Pancreas (tissue), 10 donors: ENCODE measurements around the gene ZNRF2. TPM values are rescaled to one million over a fixed set of nuclear protein-coding genes. Genes with fewer than 3 reads are reported as not detected.

Experiments
- ATAC-seq, 4 donors: fragments of 200-7000 bp; cut with Tn5 transposase; one replicate each; pipeline versions ENCODE4 v1.8.0 to v1.9.1; 2020; ENCODE audit warnings: mild to moderate bottlenecking in 4 of 4, moderate library complexity in 4 of 4
- DNase-seq, 6 donors: peaks; one replicate each; pipeline ENCODE4 v3.0.0-alpha.2; 2020
- FAIRE-seq: peaks from 2 replicates; lab custom pipeline; 2012; peaks lifted over from hg19 to GRCh38; lab: Jason Lieb, UNC
- H3K27ac ChIP-seq, 4 donors: fragments of 200-600 bp; sonication (generic); 1 replicate in 3 of 4; 2 replicates in 1 of 4; pipeline versions ENCODE4 v1.5.0 to v1.8.0; 2020
- H3K27me3 ChIP-seq, 4 donors: fragments of 200-600 bp; one replicate each; pipeline ENCODE4 v1.8.0; 2021
- H3K36me3 ChIP-seq, 3 donors: fragments of 200-600 bp; sonication (generic) in 1 of 3; one replicate each; pipeline versions ENCODE4 v1.5.0 to v1.8.0; 2020 to 2021
- H3K4me1 ChIP-seq, 3 donors: fragments of 200-600 bp; one replicate each; pipeline ENCODE4 v1.8.0; 2021
- H3K4me3 ChIP-seq, 4 donors: fragments of 200-600 bp; sonication (generic) in 2 of 4; one replicate each; pipeline versions ENCODE4 v1.5.0 to v1.8.0; 2020 to 2021
- H3K9me3 ChIP-seq, 4 donors: fragments of 200-600 bp; one replicate each; pipeline ENCODE4 v1.8.0; 2021
- WGBS, 2 donors: extraction: QIAGEN DNeasy Blood & Tissue Kit; methylation state at CpG; one replicate each; pipeline ENCODE4 v1.1.7; 2013; 5-methylcytosine and 5-hydroxymethylcytosine counted together
- intact Hi-C, 3 donors: fragments of 100-400 bp; cut with DNase I; formaldehyde crosslinking; loops; one replicate each; pipeline versions ENCODE4 v1.11.1 to v1.14.2; 2022
- polyA plus RNA-seq, 2 donors: library from polyadenylated mRNA; stranded (reverse); fragments of 200-250 nt; gene quantifications; one replicate each; pipeline ENCODE4 v1.2.3, GENCODE V29; 2013
- total RNA-seq, 6 donors: library from RNA; stranded (reverse); fragmentation: NEBNext Ultra II Directional in 4 of 6; extraction: Animal tissue kit (Norgen Biotek cat#: 25700) in 4 of 6; gene quantifications; one replicate each; pipeline versions ENCODE4 v1.2.1 to v1.2.4, GENCODE V29; 2021 to 2023
- TF ChIP-seq, protein P1 (sequence below), 4 donors: fragments of 200-600 bp; sonication (generic) in 3 of 4; IDR thresholded peaks; one replicate each; pipeline versions ENCODE4 v1.5.0 to v1.8.0; 2021; ENCODE audit warnings: antibody characterized with exemption in 4 of 4
- donor health status: healthy with polysubstance abuse.
- donor health status: DM: no; HTN: no; CAD: no; lungs with moderate emphysema.
- donor health status: DM: no; HTN: no; CAD: no.
- donor health status: control.
- donor health status: control.
- donor health status: Bipolar disorder and iron deficiency.
- donor health status: DM: yes; HTN: yes; CAD: no.
- donor health status: DM: no; HTN: no; CAD: no.
- donor health status: DM: no; HTN: no; CAD: no.
- donor health status: DM: yes; HTN: yes; CAD: no.

ZNRF2 gene
- total and polyA plus RNA-seq, 8 donors, result 4.9 to 17.1 (median 11.2) TPM

DNA sequence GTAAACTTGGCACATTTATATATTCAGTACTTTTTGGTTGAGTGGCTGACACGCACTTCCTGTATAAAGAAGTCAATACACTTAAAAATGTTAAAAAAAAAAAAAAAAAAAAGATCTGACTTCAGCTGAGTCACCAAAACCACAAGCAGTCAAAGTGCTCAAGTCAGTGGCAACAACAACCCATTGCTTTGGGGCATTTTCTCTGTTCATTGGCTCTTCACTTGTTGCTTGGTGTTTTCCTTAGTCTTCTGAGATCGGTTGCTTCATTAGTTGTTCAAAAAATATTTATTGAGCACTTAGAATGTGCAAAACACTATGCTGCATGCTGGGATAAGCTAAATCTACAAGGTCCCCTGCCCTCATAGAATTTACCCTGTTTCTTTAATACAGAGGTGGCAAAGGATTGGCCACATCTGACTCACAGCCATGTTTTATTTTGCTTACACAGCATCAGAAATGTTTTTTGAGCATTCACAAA is 63.7 kb downstream of the ZNRF2 start:
- FAIRE-seq (no peak), ATAC-seq (peak in 3 of 4 donors; percentile 66 to 82 (median 74)), DNase-seq (no peak)
- TF ChIP-seq, protein P1, sequence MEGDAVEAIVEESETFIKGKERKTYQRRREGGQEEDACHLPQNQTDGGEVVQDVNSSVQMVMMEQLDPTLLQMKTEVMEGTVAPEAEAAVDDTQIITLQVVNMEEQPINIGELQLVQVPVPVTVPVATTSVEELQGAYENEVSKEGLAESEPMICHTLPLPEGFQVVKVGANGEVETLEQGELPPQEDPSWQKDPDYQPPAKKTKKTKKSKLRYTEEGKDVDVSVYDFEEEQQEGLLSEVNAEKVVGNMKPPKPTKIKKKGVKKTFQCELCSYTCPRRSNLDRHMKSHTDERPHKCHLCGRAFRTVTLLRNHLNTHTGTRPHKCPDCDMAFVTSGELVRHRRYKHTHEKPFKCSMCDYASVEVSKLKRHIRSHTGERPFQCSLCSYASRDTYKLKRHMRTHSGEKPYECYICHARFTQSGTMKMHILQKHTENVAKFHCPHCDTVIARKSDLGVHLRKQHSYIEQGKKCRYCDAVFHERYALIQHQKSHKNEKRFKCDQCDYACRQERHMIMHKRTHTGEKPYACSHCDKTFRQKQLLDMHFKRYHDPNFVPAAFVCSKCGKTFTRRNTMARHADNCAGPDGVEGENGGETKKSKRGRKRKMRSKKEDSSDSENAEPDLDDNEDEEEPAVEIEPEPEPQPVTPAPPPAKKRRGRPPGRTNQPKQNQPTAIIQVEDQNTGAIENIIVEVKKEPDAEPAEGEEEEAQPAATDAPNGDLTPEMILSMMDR (IDR thresholded peaks at IDR 0.05), result no peak
- Histone ChIP-seq H3K4me1 (peaks cover 3 to 40% (median 15%) of the 10 kb centered on the region in 3 donors), H3K27me3 (no peaks in the 10 kb centered on the region), H3K4me3 (no peak overlapping the region), H3K9me3 (no peaks in the 10 kb centered on the region), H3K36me3 (no peaks in the 10 kb centered on the region), H3K27ac (peak overlapping the region in 1 of 4 donors; percentile 7)
- 78 to 84% methylated on average over 2 of the region's 2 CpGs for WGBS, 2 donors
- intact Hi-C loops, result no loop called here

DNA sequence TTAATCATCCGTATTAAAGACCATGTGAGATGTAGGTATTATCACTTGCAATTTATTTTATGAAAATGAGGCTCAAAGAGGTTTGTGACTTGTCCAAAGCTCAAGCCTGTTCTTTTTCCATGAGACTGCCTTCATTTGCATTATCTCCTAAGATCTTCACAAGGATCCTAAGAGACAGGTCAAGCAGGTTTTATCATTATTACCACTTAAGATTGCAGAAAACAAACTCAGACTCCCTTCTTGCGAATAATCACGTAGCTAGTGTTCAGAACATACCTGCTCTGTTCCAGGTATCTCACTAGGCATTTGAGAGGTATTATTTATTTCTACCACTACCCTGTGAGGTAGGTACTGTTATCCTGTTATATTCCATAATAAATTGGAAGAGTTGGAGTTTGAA is 64.8 kb downstream of the ZNRF2 start:
- intact Hi-C loops, result no loop called here
- no peaks in the 10 kb centered on the region for H3K27me3 ChIP-seq
- no peak overlapping the region for H3K4me3 ChIP-seq
- no peaks in the 10 kb centered on the region for H3K36me3 ChIP-seq
- WGBS, 2 donors, result 68 to 70% methylated on average over 3 of the region's 3 CpGs
- ATAC-seq (no peak), FAIRE-seq (no peak), DNase-seq (no peak)
- peaks cover 3 to 38% (median 20%) of the 10 kb centered on the region in 3 donors for H3K4me1 ChIP-seq
- H3K9me3 ChIP-seq, result no peaks in the 10 kb centered on the region
- no peak overlapping the region for H3K27ac ChIP-seq
- TF ChIP-seq, protein P1 (IDR thresholded peaks at IDR 0.05), result no peak

DNA sequence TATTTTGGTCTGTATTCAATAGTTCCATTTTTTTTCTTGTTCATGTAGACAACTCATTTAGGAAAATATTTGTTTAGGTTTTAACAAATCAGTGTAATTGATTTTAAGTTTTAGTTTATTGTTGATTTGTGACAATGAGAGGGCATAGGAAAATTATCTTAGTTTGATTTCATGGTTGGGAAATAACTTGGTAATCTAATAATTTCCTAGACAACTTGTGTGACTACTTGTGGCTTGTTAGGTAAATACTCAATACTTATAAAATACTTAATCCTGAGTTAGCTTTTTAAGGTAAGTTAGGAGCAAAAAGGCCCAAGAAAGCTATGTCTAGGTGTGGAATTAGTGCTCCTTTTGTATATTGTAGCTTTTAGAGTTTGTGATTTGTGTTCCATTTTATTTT is 65.4 kb downstream of the ZNRF2 start:
- intact Hi-C loops, result no loop called here
- Histone ChIP-seq H3K27ac (no peak overlapping the region), H3K27me3 (no peaks in the 10 kb centered on the region), H3K36me3 (no peaks in the 10 kb centered on the region), H3K4me1 (peaks cover 3 to 33% (median 20%) of the 10 kb centered on the region in 3 donors), H3K9me3 (no peaks in the 10 kb centered on the region), H3K4me3 (no peak overlapping the region)
- TF ChIP-seq, protein P1 (IDR thresholded peaks at IDR 0.05), result no peak
- FAIRE-seq (no peak), DNase-seq (no peak), ATAC-seq (no peak)

DNA sequence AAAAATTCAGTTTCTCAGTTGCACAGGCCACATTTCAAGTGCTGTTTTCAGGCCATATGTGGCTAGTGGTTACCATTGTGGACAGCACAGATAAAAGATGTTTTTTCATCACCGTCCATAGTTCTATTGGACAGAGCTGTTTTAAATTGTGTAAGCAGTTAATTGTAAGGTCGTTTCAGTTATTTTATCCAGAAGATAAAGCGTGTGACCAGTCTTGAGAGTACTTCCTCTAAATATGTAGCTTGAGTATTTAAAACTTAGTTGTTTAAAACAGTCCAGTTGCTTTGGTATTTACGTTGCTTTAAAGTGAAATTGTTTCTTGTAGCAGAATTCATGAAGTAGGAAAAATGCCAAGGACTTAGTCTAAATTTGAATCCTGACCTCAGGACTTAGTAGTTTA is 66.9 kb downstream of the ZNRF2 start:
- TF ChIP-seq, protein P1 (IDR thresholded peaks at IDR 0.05), result no peak
- no peak overlapping the region for H3K4me3 ChIP-seq
- H3K36me3 ChIP-seq, result no peaks in the 10 kb centered on the region
- no peak for DNase-seq
- peaks cover 3 to 32% (median 20%) of the 10 kb centered on the region in 3 donors for H3K4me1 ChIP-seq
- ATAC-seq, result no peak
- intact Hi-C loops, result no loop called here
- peak; percentile 20 for FAIRE-seq
- no peaks in the 10 kb centered on the region for H3K9me3 ChIP-seq
- WGBS, 2 donors, result 66 to 76% methylated on average over 4 of the region's 4 CpGs
- no peaks in the 10 kb centered on the region for H3K27me3 ChIP-seq
- no peak overlapping the region for H3K27ac ChIP-seq

DNA sequence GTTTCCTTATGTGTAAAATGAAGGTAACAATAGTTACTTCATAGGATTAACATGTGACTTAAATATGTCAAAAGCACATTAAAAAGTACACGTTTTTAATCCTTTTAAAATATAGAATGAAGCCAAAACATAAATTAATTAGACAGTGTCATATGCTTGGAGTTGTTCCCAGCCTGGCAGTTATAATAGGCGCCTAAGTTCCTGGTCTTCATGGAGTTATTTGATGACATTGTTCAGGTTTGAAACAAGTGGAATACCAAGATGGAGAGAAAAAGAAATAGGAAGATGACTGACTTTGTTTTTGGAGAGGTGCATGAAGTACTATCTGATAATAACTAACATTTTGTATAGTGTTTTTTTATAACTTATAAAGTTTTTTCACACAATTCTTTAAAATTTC is 67.3 kb downstream of the ZNRF2 start:
- no peak for DNase-seq

More for the DNA sequence above, 67.3 kb downstream of the ZNRF2 start:
- Histone ChIP-seq H3K4me3 (no peak overlapping the region), H3K4me1 (peaks cover 3 to 32% (median 20%) of the 10 kb centered on the region in 3 donors), H3K27ac (no peak overlapping the region), H3K27me3 (no peaks in the 10 kb centered on the region), H3K9me3 (no peaks in the 10 kb centered on the region), H3K36me3 (no peaks in the 10 kb centered on the region)
- 41 to 46% methylated on average over 2 of the region's 2 CpGs for WGBS, 2 donors
- peak; percentile 81 for FAIRE-seq
- peak in 1 of 4 donors; percentile 37 for ATAC-seq
- intact Hi-C loops, result no loop called here
- TF ChIP-seq, protein P1 (IDR thresholded peaks at IDR 0.05), result no peak
